Fibroblast of the aortic adventitia (primary cell): ENCODE results near the gene PLEKHM3. TPM values are rescaled to one million over a fixed set of nuclear protein-coding genes. Genes with fewer than 3 reads are reported as not detected.

Source experiments
- DNase-seq: peaks from one replicate; pipeline ENCODE4 v3.0.0-alpha.2; 2010; ENCODE audit warnings: low read depth
- H3K4me3 ChIP-seq: 2 replicates; pipeline ENCODE4 v1.5.1; 2011; ENCODE audit warnings: low read depth, mild to moderate bottlenecking, control low read depth, low read length, moderate library complexity
- CTCF ChIP-seq: IDR thresholded peaks from 2 replicates; pipeline ENCODE4 v1.5.1; 2011; ENCODE audit warnings: mild to moderate bottlenecking, low read length, control low read depth, inconsistent platforms; ENCODE audit not compliant: insufficient read depth
- total RNA-seq: library from RNA; depleted of rRNA; stranded (reverse); fragments of >200 nt; gene quantifications from 2 replicates; pipeline ENCODE4 v1.2.3, GENCODE V29; 2012; ENCODE audit warnings: low replicate concordance

PLEKHM3 gene
- total RNA-seq, 1 donor: 15.1 TPM

- no peak overlapping the region for H3K4me3 ChIP-seq
- DNase-seq: no peak
- no peak for TF ChIP-seq CTCF
These were observed 180.0 kb downstream of the PLEKHM3 start for GRCh38 chr2:207845202-207845864.

DNA sequence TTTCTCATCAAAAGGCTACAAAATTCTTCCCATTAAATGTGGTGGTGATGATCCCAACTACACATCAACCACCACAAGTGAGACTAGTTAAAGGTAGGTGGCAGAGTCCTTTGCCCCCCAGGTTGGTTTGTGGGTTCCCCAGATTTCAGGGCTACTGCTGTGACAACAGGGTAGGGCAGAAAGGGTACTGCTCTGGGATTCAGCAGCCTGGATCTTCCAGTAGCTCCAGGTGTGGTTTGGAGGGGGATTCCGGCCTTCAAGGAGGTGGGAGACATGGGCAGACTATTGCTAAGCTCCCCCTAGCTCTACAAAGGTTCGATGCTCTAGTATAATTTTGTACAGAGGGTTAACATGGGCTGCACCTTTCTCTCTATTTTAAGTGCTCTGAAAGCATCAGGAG is 180.7 kb downstream of the PLEKHM3 start:
- no peak overlapping the region for H3K4me3 ChIP-seq
- DNase-seq: no peak
- TF ChIP-seq CTCF: no peak

DNA sequence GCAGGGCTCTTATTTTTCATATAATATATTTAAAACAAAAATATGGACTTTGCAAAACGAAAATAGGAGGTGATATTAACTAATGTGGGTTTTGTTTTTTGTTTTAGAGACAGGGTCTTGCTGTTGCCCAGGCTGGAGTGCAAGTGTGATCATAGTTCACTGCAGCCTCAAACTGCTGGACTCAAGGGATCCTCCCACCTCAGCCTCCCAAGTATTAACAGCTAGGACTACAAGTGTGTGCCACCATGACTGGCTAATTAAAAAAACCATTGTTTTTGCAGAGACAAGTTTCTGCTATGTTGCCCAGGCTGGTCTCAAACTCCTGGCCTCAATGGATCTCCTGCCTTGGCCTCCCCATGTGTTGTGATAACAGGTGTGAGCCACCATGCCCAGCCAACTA is 185.2 kb downstream of the PLEKHM3 start:
- no peak for DNase-seq
- TF ChIP-seq CTCF: no peak
- no peak overlapping the region for H3K4me3 ChIP-seq

GRCh38 chr2:207839575-207839974 is 185.8 kb downstream of the PLEKHM3 start:
- TF ChIP-seq CTCF: no peak
- no peak overlapping the region for H3K4me3 ChIP-seq
- no peak for DNase-seq

- no peak for DNase-seq
- no peak overlapping the region for H3K4me3 ChIP-seq
- no peak for TF ChIP-seq CTCF
These were observed 186.3 kb downstream of the PLEKHM3 start for GRCh38 chr2:207839028-207839427.

DNA sequence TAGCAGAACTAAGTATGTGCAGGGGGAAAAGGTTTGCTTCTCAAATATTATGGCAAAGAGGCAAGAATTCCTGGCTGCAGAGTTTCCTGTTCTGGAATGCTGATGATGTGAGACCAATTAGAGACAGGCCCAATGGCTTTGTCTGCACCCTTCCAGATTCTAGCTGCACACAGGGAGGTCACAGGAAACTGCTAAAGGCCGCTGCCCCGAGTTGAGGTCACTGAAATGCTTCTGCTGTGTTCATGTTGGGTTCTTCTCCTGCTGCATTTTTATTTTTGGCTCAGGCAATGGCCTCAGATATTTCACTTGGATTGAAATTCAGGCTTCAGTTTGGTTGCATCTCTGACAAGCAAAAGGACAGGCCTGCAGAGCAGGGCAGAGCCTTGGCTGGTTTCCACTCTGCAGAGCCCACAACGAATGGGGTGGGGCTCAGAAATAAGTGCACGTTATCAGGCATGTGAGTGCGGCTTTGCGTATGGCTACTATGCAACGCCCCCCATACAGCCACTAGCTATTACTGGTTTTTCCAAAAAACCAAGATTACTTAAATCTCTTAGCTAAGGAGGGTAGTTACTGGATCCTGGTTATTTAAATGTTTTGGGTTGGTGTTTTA is 188.7 kb downstream of the PLEKHM3 start:
- H3K4me3 ChIP-seq: no peak overlapping the region
- DNase-seq: peak; percentile 55
- TF ChIP-seq CTCF: no peak
